AG04450 (cell line): ENCODE measurements around the gene CAPN9. TPM values are rescaled to one million over a fixed set of nuclear protein-coding genes. Genes with fewer than 3 reads are reported as not detected.

ENCODE experiments used
- CTCF ChIA-PET: fragments of 300-600, 350-600 bp; formaldehyde crosslinking; extraction: SDS; loops from one replicate; lab custom pipeline; 2022; ENCODE audit warnings: antibody characterized with exemption, inconsistent platforms; lab: Charles Lee
- POLR2A ChIA-PET: fragments of 350-600 bp; formaldehyde crosslinking; extraction: SDS; loops from one replicate; lab custom pipeline; 2021; ENCODE audit warnings: antibody characterized with exemption, inconsistent platforms; lab: Yijun Ruan, JAX
- DNase-seq: peaks from one replicate; pipeline ENCODE4 v3.0.0-alpha.2; 2011; ENCODE audit warnings: low read depth, low spot score
- H3K27ac ChIP-seq: one replicate; pipeline ENCODE4 v1.5.1; 2012; ENCODE audit warnings: low read depth, low read length, control low read depth
- H3K27me3 ChIP-seq: one replicate; pipeline ENCODE4 v1.6.0; 2012; ENCODE audit warnings: low read length; ENCODE audit not compliant: control insufficient read depth, insufficient read depth
- H3K4me3 ChIP-seq: 2 replicates; pipeline ENCODE4 v1.5.1; 2011; ENCODE audit warnings: mild to moderate bottlenecking, low read depth, low read length, control low read depth
- H3K9me3 ChIP-seq: 2 replicates; pipeline ENCODE4 v1.5.1; 2012; ENCODE audit warnings: low read length; ENCODE audit not compliant: control insufficient read depth, insufficient read depth
- polyA plus RNA-seq: library from polyadenylated mRNA; depleted of rRNA; stranded (reverse); fragments of >200 nt; gene quantifications from 2 replicates; pipeline ENCODE4 v1.2.3, GENCODE V29; 2011
- TF ChIP-seq, protein P1 (sequence below): IDR thresholded peaks from 2 replicates; pipeline ENCODE4 v1.5.1; 2011; ENCODE audit warnings: low read depth, low read length, control low read depth, inconsistent platforms

CAPN9 gene
- polyA plus RNA-seq, 1 experiment: 0.24 TPM

DNA sequence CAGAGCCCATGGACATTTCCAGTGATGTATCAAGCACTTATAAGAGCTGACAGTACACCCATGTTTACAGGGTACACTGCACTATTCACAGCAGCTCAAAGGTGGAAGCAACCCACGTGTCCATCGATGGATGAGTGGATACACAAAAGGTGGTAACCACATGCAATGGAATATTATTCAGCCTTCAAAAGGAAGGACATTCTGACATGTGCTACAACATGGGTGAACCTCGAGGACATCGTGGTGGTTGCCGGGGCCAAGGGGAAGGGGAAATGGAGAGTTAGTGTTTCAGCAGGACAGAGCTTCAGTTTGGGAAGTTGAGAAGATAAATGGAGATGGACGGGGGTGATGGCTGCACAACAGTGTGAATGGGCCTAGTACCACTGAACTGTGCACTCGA is 42.4 kb upstream of the CAPN9 start:
- no peak overlapping the region for H3K27ac ChIP-seq
- DNase-seq: no peak
- ChIA-PET POLR2A (no interaction called here), CTCF (no interaction called here)
- H3K9me3 ChIP-seq: no peaks in the 10 kb centered on the region
- no peak overlapping the region for H3K4me3 ChIP-seq
- TF ChIP-seq, protein P1, sequence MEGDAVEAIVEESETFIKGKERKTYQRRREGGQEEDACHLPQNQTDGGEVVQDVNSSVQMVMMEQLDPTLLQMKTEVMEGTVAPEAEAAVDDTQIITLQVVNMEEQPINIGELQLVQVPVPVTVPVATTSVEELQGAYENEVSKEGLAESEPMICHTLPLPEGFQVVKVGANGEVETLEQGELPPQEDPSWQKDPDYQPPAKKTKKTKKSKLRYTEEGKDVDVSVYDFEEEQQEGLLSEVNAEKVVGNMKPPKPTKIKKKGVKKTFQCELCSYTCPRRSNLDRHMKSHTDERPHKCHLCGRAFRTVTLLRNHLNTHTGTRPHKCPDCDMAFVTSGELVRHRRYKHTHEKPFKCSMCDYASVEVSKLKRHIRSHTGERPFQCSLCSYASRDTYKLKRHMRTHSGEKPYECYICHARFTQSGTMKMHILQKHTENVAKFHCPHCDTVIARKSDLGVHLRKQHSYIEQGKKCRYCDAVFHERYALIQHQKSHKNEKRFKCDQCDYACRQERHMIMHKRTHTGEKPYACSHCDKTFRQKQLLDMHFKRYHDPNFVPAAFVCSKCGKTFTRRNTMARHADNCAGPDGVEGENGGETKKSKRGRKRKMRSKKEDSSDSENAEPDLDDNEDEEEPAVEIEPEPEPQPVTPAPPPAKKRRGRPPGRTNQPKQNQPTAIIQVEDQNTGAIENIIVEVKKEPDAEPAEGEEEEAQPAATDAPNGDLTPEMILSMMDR: no peak
- peaks cover 8% of the 10 kb centered on the region for H3K27me3 ChIP-seq

- Histone ChIP-seq H3K27ac (no peak overlapping the region), H3K4me3 (no peak overlapping the region), H3K9me3 (no peaks in the 10 kb centered on the region), H3K27me3 (peaks cover 8% of the 10 kb centered on the region)
- TF ChIP-seq, protein P1: no peak
- CTCF ChIA-PET: no interaction called here
- POLR2A ChIA-PET: no interaction called here
- no peak for DNase-seq
Measured at GRCh38 chr1:230705289-230706019, 41.7 kb upstream of the CAPN9 start.

DNA sequence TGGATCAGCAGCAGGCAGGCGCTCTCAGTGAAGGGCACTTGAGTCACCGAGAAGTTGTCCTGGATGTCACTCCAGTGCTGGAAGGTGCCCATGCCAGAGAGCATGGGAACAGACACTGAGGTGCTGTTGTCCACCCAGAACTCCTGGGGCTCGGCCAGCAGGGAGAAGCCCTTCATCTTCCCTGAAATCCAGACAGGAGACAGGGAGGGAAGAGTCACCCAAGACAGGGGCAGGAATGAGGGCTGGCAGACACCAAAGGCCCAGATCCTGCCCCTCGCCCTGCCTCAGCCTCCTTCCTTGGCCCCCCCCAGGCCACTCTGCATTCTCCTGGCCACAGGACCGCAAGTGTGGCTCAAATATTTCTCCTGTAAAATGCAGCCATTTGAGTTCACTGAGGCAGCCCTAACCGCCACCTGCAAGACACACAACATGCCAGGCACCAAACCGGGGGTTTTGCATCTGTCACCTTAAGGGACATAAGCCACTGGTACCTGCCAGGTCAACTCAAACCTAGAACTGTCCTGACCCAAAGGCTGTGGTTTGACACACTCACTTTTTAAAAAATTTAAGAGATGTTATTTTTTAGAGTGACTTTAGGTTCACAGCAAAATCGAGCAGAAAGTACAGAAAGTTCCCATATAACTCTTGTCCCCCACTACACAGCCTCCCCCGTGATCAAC is 41.0 kb upstream of the CAPN9 start:
- TF ChIP-seq, protein P1: no peak
- no peaks in the 10 kb centered on the region for H3K9me3 ChIP-seq
- no peak overlapping the region for H3K4me3 ChIP-seq
- H3K27me3 ChIP-seq: peaks cover 8% of the 10 kb centered on the region
- POLR2A ChIA-PET: no interaction called here
- CTCF ChIA-PET: no interaction called here
- H3K27ac ChIP-seq: no peak overlapping the region
- DNase-seq: no peak

DNA sequence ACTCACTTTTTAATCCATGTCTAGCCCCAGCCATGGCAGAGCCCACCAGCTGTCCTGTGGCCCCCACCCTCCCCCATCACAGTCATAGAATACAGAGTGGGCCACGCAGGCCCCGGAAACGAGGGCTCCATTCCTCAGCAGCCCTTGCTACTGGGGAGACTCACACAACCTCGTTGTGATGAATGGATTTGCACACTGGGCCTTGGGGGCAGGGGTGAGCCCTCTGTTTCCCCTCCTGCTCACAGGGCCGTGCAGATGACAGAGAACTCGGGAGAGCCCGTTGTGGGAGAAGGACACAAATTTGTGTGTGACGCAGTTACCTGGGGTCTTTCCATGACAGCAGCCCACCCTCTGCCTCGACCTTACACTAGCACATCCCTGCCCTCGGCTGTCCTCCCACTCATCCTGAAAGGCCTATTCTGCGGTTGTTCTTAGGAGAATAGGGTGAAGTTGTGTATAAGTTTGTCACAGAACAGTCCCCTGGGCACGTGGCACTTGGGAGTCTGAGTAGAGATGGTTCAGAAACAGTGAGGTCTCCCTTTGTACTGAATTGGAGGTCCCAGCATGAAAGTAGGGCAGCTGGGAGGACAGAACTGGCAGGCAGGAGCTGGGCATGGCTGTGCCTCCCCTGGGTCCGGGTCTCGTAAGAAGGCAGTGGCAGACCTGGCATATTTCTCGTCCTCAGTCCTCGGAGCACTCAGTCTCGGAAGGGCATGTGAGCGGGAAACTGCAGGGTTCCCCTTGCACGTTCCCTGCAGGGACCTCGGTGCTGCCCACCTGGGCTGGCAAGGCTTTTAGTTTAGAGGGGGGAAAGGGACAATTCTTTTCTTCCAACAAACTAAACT is 40.1 kb upstream of the CAPN9 start:
- no peaks in the 10 kb centered on the region for H3K9me3 ChIP-seq
- ChIA-PET POLR2A (no interaction called here), CTCF (no interaction called here)
- no peak overlapping the region for H3K27ac ChIP-seq
- no peak for DNase-seq
- H3K4me3 ChIP-seq: no peak overlapping the region
- TF ChIP-seq, protein P1: no peak
- H3K27me3 ChIP-seq: peaks cover 8% of the 10 kb centered on the region
